OCI-M2 (cell line): Measurements from ENCODE around the gene ZBTB14.

Experiments used
- DNase-seq: peaks from one replicate; lab custom pipeline; 2025; ENCODE audit not compliant: unreplicated experiment; lab: John Stamatoyannopoulos, UW

The ZBTB14 gene

DNA sequence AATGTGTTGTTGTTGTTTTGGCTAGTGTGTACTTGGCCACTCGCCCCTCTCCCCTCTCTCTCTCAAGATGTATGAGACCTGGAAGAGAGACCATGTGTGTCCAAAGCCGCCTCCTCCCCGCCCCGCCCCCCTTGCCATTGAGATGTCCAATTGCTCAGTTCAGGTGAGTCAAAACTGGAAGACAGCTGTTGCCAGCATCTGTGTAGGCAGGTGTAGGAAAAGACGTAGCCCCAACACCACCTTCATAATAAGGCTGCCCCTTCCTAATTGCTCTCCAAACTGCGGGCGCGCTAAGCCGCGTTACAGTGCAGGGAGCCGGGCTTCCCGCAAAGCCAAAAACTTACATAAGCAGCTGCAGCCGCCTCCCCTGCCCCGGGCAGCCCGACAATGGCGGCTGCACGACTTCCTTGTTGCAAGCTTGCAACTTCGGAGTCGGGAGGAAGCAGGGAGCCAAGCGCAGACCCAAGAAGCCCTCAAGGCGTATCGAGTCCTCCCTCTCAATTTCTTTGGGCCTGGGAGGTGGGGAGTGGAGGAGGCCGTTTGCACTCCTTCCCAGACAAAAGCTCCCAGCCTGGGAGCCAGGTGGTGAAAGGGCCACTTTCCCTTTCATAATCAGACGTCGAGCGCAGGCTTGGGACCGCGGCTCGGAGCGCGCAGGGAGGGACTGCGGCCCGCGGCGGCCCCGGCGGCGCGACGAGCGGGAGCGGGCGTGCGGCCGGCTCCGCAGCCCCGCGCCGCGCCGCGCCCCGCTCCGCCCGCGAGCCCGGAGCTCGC lies 882 bp downstream of the ZBTB14 start:
- DNase-seq = no peak

DNA sequence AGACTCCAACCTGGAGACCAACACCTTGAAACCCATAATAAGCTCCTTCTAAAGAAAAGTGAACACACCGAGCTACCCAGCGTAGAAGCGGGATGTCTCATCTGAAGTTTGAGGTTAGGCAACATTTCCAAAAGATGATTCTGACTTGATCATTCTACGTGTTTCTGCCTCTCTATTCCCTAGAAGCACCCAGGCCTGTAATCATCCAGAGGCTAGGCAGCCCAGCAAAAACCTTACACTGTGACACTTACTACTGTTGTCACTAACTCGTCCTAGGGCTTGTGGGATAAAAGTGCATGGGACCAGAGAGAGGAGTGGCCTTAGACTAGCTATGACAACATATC lies 1.4 kb downstream of the ZBTB14 start:
- DNase-seq = no peak

- DNase-seq = no peak
These were observed 7.0 kb downstream of the ZBTB14 start for GRCh38 chr18:5288517-5288935.

DNA sequence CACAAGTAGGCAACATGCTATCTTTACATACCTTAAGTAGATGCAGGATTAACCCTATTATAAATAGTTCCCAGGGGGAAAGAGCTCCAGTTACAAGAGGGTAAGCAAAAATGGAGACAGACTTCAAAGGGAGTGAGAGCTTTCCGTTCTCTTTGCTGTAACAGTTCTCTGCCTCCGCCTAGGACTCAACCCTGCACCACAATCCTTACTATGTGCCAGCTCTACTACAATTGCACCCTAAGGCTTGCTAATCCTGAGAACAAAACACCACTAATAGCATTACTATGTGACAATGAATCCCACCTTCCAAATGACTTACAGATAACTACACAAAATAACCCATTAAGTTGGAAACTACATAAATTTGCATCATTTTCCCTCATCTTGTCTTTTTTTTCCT lies 7.7 kb downstream of the ZBTB14 start:
- DNase-seq = no peak

DNA sequence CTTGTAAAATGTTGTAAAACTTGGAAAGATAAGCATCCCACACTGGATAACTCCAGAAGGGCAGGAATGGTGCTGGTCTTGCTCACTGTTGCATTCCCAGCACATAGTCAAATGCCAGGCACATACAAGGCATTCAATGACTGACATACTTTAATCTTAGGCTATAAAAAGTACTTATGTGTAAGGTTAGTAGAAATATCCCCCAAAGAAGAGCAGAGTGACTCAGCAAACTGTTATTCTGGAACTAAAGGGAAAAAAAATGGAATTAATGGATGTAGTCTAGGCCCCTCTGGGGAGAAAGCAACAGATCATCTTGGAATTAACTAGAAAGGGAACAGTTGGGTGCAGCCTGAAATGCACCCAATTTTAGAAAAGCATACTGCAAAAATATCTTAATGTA lies 9.0 kb downstream of the ZBTB14 start:
- no peak for DNase-seq

DNA sequence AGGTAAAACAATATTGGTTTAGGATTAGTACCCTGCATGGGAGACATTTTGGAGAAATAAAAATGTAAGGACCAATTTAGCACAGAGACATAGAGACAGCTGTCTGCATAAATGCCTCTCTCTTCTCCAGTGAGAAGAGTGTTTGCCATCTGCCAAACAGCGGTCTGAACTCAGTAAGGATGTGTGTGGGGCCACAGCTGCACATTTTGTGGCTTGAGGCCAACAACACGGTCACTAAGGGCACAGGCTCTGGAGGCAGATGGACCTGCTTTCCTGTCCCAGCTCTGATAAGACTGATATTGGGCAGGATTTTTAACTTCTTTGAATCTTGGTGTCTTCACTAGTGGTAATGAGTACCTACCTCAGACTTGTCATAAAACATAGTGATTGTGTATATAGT lies 10.2 kb downstream of the ZBTB14 start:
- no peak for DNase-seq

DNA sequence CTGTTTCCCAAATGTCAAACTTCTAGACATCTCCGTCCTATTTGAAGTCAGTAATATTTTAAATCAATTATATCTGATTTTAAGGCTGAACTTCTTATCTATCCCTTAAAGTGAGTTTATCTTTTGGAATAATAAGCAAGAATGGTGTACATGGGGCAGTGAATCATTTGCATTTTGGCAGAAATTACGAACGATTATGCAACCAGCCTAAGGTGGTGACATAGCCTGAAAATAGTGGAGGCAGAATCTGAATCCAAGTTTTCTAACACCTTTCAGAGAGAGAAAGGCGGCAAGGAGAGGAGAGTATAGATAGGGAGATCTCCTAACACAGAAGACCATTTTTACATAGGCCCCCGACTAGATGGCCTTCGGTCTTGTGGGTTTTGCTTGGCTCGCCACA lies 10.7 kb downstream of the ZBTB14 start:
- DNase-seq = no peak

DNA sequence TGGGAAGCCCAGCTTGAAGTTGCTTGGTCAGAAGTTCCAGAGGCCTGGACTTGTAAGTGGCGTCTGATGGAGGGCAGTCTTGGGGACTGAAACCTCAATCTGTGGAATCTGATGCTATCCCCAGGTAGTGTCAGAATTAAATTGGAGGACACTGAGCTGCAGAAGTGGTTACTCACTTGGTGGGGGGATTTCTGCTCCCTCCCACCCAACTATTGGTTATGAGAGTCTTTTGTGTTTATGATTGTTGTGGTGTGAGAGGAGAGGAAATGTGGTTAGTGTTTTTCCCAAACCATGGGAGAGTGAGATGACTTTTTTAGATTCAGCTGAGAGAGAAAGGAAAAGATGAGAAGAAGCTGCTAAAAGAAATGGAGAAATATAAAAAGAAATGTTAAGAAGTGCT lies 12.8 kb downstream of the ZBTB14 start:
- DNase-seq = no peak

DNA sequence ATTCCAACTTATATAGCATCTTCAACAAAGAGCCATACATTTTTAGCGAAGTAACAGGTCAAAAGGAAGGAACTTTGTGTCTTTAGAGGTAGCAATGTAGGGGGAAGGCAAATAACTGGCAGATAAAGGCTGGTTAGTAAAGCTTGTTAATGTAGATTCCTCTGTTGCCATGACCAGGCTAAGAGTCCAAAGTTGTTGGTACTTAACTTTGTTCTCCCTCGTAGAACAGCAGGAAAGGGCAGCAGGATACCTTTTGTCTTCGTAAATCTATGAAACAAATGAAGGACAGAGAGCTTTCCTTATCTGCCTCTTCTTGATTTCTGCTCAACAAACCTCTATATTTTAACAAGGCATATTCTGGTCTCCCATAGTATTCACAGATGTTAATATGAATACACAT lies 18.6 kb downstream of the ZBTB14 start:
- DNase-seq = no peak

- no peak for DNase-seq
These were observed 19.7 kb downstream of the ZBTB14 start for GRCh38 chr18:5275872-5276271.

DNA sequence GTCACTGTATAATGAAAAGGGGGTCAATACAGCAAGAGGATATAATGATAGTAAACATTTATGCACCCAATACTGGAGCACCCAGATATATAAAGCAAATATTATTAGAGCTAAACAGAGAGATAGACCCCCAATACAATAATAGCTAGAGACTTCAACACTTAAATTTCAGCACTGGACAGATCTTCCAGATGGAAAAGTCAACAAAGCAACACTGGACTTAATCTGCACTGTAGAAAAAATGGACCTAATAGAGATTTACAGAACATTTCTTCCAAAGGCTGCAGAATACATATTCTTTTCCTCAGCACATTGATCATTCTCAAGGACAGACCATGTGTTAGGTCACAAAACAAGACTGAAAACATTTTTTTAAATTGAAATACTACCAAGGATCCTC lies 26.7 kb downstream of the ZBTB14 start:
- no peak for DNase-seq

GRCh38 chr18:5266721-5267120 lies 28.8 kb downstream of the ZBTB14 start:
- DNase-seq = no peak

DNA sequence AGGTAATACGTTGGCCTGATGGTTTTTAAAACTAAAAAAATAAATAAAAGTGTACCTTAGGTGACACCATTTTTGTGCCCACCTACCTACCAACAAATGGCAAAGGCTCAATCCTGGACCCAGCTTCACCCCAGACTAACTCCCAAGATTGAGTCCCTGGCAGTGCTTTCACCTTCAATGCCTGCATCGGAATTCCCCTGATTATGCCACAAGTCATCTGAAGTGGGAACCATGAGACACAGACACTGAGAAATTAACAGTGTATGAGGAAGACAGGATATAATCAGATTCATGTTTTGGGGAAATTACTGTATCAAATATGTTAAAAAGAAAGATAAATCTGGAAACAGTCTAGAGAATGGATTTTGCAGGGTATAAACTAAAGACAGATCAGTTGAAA lies 41.6 kb downstream of the ZBTB14 start:
- DNase-seq = no peak

- no peak for DNase-seq
These were observed 44.4 kb downstream of the ZBTB14 start for GRCh38 chr18:5251117-5251516.

DNA sequence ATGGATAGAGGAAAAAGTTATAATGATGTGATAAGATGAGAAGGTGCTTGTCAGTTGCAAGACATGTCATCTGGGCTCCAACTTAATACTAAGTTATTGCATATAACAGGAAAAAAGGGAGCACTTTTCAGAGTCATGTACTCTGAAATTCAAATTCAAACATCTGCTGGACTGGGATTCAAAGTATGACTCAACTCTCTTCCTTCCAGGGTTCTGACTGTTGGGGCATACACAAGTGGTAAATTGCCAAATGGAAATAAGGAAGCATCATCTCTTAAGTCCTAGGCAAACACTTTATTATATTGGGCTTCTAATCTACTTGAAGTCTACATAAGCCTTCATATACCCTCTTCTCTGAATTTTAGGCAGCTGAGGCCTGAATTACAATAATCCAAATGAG lies 44.9 kb downstream of the ZBTB14 start:
- no peak for DNase-seq

DNA sequence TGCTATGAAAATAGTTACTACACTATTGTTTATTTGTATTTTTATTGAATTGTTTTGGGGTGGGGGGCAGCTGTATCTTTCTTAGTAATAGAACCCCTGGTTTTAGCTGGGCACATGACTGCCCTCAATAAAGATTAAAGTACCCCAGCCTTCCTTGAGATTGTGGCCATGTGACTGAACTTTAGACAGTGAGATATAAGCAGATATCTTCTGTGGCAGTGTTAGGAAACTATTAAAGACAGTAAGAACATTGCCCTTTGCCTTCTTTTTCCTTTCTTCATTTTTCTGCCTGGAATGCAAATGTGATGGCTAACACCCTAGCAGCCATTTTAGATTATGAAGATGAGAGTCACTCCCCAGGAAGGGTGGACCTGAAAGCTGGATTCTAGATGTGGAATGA lies 50.6 kb downstream of the ZBTB14 start:
- DNase-seq = no peak

DNA sequence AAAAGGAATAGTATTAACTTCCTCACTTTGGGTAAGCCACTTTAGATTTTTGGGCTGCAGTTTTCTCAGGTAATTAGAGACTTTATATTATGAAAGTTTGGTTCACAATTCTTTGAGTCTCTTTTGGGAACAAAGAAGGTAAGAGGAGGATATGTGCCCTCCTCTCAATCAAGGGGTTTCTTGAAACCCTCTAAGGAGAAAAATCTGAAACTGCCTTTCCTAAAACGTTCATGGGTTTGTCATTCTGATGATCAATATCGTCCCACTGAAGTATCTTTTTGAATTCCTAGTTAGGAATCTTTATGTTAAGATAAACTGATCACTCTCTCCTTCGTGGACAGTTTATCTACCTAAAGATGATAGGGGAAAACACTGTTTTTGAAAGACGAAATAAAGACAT lies 56.1 kb downstream of the ZBTB14 start:
- DNase-seq = no peak
